ENCODE data around the gene GLT8D1.

Gene GLT8D1

GRCh38 chr3:52714335-52715302 is 9.0 kb upstream of the GLT8D1 start:
- in situ Hi-C loops (cut with MboI; ENCODE audit: low sequenced_read_pairs), result no loop called here

- in situ Hi-C loops (cut with MboI; ENCODE audit: low sequenced_read_pairs), result no loop called here
Observed at GRCh38 chr3:52712291-52713212, 7.0 kb upstream of the GLT8D1 start.

DNA sequence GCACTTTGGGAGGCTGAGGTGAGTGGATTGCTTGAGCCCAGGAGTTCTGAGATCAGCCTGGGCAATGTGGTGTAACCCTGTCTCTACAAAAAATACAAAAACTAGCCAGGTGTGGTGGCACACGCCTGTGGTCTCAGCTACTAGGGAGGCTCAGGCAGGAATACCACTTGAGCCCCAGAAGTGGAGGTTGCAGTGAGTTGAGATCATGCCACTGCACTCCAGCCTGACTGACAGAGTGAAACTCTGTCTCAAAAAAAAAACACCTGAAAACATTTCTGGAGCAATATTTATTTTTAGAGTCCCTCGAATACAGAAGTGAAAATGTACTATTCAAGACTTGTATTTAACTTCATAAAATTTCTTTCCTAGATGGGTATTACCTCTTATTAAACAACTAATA is 4.9 kb upstream of the GLT8D1 start:
- in situ Hi-C loops (cut with MboI; ENCODE audit: low sequenced_read_pairs), result no loop called here

- in situ Hi-C loops (cut with MboI; ENCODE audit: low sequenced_read_pairs), result no loop called here
Observed at GRCh38 chr3:52707585-52707984, 2.0 kb upstream of the GLT8D1 start.

GRCh38 chr3:52705438-52705687 is 228 bp downstream of the GLT8D1 start:
- in situ Hi-C loops (cut with MboI; ENCODE audit: low sequenced_read_pairs), result no loop called here

- in situ Hi-C loops (cut with MboI; ENCODE audit: low sequenced_read_pairs), result no loop called here
Observed at GRCh38 chr3:52704611-52705437, 767 bp downstream of the GLT8D1 start.

DNA sequence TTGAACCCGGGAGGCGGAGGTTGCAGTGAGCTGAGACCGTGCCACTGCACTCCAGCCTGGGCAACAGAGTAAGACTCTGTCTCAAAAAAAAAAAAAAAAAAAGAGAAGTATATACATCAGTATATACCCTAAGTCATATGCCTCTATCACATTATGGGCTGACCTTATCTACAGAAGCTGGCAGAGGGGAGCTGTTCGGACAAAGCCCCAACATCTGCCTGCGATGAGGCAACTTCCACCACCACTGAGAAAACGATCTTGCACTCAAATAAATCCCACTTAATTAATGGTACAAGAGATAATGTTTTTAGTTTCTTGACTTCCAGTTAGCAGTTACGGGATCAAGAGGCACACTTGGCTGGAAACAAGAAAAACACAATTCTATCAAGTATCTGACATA is 2.2 kb downstream of the GLT8D1 start:
- in situ Hi-C loops (cut with MboI; ENCODE audit: low sequenced_read_pairs), result no loop called here

GRCh38 chr3:52697632-52697965 is 8.0 kb downstream of the GLT8D1 start:
- in situ Hi-C loops (cut with MboI; ENCODE audit: low sequenced_read_pairs), result no loop called here

DNA sequence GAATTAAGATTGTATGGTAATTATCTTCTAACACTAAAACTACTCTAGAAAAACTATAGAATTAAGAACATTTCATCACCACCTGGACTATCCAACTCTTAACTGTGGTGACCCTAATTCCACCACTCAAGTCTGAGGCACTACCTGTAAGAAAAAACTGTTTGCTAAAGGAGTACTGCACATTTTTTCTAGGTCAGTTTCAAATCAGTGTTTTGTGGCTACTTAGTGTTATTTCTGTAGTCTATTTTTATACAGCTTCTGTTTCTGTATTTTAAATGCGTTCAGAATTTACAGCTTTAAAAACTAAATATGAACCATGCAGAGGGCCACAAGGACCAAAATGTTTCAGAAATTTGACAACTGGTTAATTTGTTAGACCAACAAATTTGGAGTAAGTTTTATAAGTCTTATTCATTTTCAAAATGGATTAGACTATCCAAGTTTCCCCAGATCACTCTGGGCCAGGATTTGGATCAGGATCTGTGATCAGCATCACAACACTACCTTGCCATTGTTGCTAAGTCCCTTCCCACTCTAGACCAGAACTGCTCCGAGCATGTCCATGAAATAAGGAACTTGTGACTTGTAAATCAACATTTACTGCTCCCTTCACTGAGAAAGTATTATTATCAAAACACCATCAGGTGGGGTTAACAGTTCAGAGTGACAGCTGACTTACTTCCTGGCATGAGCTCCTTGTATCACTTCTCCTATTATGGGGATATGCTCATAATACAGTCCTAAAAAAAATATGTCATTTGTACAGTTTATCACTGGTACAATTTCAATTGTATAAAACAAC is 8.6 kb downstream of the GLT8D1 start:
- in situ Hi-C loops (cut with MboI; ENCODE audit: low sequenced_read_pairs), result no loop called here

DNA sequence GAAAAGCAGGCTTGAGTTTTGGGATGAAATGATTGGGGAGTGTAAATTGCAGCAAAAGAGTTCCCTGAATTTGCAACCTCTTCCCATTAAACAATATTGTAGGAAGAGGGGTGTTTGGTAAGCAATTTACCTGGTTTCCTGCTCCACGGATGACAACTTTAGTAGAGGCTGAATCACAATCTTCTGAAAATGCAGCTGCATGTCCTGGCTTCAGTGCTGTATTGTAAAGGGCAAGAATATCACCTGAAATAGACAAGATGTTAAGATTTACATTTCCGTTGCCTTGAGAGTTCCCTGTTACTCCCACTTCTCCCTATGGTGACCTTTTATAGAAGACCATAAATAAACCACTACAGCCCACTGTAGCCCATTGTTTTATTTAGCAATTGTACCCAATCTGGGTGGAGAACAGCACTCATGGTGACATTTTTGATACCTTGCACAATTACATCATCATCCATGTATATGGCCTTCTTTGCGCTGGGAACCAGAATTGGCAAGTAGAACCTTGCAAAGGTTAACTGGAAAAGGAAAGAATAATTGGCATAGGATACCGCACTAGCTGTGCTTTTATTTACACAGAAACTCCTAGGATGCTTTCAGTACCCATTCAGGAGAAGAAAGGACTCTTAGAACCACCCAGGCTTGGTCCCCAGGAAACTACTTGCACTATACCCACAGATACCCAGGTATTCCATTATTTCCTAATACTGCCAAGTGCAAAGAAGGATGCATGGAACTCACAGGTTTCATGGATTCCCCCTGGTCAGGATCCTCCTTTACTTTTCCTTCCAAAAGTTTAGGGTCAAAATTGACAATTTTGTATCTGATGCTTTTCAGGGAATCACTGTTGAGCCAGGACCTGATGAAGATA is 9.6 kb downstream of the GLT8D1 start:
- in situ Hi-C loops (cut with MboI; ENCODE audit: low sequenced_read_pairs), result no loop called here

- in situ Hi-C loops (cut with MboI; ENCODE audit: low sequenced_read_pairs), result no loop called here
Observed at GRCh38 chr3:52694528-52695189, 10.9 kb downstream of the GLT8D1 start.

DNA sequence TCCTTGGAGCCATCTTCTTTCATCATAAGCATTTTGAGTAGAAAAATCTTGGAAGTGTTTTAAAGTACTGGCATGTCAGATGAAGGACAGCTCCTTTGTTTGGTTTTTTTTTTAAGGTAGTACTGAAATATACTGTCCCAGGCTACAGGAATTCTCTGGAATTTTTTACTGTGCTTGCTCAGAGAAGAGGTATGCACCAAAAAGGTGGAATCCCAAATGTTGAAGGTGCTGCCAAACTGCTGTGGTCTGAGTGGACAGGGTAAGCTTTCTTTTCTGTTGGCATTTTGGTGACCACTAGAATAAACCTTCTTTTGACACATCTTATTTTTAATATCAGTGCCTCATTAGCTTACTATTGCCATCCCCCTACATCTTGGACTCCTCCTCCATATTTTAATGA is 12.5 kb downstream of the GLT8D1 start:
- in situ Hi-C loops (cut with MboI; ENCODE audit: low sequenced_read_pairs), result no loop called here

DNA sequence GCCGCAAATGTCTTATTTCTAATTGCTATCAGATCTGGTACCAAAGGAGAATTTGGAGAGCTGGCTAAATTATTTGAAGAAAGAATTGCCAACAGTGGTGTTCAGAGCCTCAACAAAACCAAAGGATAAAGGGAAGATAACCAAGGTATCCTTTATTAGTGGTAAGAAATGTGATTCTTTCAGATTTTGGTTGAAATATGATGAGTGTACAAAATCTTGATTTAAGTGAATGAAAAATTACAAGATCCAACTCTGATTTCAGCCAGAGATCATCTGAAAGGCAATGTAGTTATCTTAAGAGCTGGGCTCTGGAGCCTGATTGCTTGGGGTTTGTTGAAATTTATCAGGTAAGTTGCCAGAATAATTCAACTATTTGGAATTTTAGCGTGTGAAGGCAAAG is 15.0 kb downstream of the GLT8D1 start:
- in situ Hi-C loops (cut with MboI; ENCODE audit: low sequenced_read_pairs), result no loop called here

GRCh38 chr3:52689151-52689550 is 16.4 kb downstream of the GLT8D1 start:
- in situ Hi-C loops (cut with MboI; ENCODE audit: low sequenced_read_pairs), result no loop called here

GRCh38 chr3:52688266-52688665 is 17.3 kb downstream of the GLT8D1 start:
- in situ Hi-C loops (cut with MboI; ENCODE audit: low sequenced_read_pairs), result no loop called here

- in situ Hi-C loops (cut with MboI; ENCODE audit: low sequenced_read_pairs), result no loop called here
Observed at GRCh38 chr3:52685709-52686691, 19.6 kb downstream of the GLT8D1 start, which contains the start of the genes GNL3 and PBRM1. TSS of gene GNL3 (plus strand) at chr3:52686032. CDS start at chr3:52686093, 61 bp downstream. TSS of gene PBRM1 (minus strand) at chr3:52685913.

GRCh38 chr3:52685285-52685708 is 20.3 kb downstream of the GLT8D1 start:
- in situ Hi-C loops (cut with MboI; ENCODE audit: low sequenced_read_pairs), result no loop called here
